HG02973 (cell line): Measurements from ENCODE around the gene BCDIN3D.

Experiments
- ATAC-seq: cut with Tn5 transposase; IDR thresholded peaks from one replicate; pipeline ENCODE4 v1.9.1; 2021; ENCODE audit warnings: moderate library complexity; ENCODE audit not compliant: unreplicated experiment

BCDIN3D gene

GRCh38 chr12:49823951-49824350 lies 19.0 kb downstream of the BCDIN3D start:
- no peak for ATAC-seq

DNA sequence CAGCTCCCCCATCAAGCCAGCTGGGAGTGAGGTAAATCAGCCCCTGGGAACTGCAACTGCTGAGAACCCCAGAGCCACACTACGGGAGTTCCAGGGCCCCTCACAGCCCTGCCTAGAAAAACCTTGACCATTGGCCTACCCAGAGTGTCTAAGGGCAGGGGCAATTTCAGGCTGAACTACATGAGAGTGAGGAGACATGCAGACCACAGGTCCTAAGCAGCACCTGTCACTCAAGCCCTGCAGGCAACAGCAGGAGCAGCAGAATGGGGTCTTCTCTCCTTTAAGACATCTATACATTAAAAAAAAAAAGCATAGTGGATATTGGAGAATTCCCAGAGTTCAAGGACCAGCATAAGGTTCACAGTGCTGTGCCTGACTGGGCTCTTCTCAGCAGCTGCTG lies 19.6 kb downstream of the BCDIN3D start:
- ATAC-seq, result no peak

DNA sequence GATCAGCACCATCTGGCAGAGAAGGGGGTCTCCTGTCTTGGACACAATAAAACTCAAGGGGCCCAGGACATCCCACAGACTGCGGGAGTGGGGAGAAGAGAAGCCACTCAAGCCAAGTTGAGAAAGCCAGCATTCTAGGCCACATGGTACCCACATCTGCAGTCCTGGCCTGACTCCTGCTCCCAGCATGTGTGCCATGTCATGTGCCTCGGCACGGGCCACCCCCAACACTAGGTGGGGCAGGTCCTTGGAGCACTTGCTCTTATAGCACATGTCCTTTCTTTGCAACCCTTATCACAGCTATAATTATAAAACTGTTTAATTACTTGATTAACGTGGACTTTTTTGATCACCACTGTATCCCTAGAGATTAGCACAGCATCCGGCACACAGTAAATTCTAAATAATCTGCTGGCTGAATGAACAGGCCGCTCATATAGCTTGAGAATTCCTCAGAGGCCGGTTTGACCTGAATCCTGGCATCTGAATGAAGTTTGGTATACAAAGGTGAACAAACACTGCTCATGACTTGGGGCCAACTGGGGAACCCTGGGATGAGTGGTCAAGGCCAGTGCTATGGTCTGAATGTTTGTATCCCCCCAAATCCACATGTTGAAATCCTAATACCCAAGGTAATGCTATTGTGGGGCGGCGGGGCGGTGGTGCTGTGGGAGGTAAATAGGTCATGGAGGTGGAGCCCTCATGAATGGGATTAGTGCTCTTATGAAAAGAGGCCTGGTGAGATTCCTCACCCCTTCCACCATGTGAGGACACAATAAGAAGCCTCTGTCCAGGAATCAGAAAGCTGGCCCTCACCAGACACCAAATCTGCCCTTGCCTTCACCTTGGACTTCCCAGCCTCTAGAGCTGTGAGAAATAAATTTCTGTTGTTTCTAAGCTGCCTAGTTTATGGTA lies 21.3 kb downstream of the BCDIN3D start:
- ATAC-seq, result no peak

DNA sequence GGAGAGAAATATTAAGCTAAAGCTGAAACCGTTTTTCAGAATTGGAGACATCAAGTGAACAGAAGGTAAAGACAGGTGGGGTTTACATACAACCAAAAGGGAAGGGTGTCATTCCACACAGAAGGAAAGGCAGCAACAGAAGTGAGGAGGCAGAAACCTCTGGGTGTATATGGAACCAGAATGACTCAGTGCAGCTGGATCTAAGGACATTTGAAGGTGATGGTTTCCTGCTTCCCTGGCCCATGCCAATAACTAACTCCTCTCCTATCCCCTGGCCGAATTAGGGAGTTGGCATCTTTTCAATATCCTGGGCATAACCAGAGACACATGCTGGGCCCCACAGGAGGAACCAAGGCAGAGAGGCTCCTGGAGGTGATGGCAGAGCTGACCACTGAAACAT lies 23.1 kb downstream of the BCDIN3D start:
- no peak for ATAC-seq

- no peak for ATAC-seq
These were observed 24.5 kb downstream of the BCDIN3D start for GRCh38 chr12:49818241-49818895.

DNA sequence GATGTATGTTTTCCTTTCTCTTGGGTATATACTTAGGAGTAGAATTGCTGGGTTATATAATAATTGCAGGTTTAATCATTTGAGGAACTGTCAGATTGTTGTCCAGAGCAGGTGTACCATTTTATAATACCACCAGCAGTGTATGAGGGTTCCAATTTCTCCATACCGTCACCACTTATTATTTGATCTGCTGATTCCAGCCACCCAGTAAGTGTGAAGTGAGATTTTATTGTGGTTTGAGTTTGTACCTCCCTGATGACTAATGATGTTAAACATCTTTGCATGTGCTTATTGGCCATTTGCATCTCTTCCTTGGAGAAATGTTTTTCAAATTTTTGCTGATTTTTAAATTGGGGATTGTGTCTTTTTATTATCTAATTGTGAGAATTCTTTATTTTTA lies 29.8 kb downstream of the BCDIN3D start:
- no peak for ATAC-seq

GRCh38 chr12:49811961-49812401 lies 30.9 kb downstream of the BCDIN3D start:
- ATAC-seq, result no peak

- ATAC-seq, result no peak
These were observed 31.8 kb downstream of the BCDIN3D start for GRCh38 chr12:49811136-49811535.

DNA sequence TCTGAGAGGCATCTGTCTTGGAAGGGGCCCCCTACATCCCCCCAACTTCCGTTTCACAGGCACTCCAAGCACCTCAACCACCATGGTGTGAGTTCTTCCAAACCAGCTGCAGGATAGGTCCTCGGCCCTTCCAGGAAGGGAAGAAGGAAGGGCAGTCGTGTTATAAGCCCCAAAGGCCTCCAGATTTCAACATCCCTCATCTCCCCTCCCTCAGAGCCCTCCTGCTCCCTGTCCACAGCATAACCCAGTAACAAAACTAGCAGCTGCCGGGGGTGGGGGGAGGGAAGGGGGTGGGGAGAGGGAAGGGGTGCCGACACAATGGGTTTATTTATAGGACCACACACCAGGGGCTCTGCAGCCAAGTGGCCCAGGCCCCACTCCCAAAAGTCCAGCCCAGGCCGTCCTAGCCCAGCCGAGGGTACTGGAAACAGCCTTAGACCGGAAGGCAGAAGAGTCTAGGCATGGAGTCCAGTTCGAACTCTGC lies 33.0 kb downstream of the BCDIN3D start:
- no peak for ATAC-seq

DNA sequence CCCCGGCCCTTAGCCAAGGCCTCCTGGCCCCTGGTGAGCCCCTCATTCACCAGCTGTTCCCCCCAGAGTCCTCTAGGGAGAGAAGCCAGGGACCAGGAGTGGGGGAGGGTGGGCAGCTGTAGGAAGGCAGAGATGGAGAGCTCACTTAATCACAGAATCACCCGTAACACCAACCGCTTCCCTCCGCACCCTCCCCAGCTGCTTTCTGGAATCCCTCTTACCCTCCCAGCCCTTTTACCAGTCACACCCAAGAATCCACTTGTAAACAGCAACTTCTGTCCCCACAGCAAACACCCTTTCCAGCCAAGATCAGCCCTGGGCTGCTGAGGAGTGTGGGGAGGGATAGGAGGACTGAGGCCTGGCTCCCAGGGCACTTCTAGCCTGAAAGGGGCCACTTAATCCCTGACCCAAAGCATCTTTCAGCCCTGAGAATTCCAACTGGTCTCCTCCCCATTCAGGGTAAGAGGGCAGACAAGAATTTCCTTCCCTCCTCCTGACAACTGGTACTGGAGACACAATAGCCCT lies 33.5 kb downstream of the BCDIN3D start:
- no peak for ATAC-seq

- ATAC-seq, result no peak
These were observed 34.1 kb downstream of the BCDIN3D start for GRCh38 chr12:49808686-49809380.

GRCh38 chr12:49807991-49808580 lies 34.8 kb downstream of the BCDIN3D start:
- ATAC-seq, result no peak

GRCh38 chr12:49806877-49807276 lies 36.0 kb downstream of the BCDIN3D start:
- ATAC-seq, result no peak

DNA sequence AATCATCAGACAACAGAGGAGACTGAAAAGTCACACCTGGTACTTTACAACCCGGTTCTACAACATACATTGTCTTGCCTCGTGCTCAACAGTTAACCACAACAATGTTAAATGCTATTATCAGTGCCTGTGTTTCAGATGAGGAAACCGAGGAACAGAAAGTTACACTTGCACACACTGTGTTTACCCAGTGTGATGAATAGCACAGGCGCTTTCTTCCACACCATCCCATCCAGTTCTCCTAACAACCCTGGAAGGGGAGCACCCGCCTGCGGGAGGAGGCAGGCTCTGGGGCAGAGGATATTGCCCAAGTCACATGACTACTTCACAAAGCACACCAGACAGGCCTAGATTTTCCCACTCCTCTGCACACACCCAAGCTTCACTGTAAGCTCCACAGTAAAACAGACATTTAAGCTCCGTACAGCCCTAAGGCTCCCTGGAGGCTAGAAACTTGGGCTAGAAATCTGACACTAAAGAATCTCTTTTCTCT lies 36.5 kb downstream of the BCDIN3D start:
- ATAC-seq, result no peak

GRCh38 chr12:49805409-49805808 lies 37.5 kb downstream of the BCDIN3D start:
- ATAC-seq, result no peak

DNA sequence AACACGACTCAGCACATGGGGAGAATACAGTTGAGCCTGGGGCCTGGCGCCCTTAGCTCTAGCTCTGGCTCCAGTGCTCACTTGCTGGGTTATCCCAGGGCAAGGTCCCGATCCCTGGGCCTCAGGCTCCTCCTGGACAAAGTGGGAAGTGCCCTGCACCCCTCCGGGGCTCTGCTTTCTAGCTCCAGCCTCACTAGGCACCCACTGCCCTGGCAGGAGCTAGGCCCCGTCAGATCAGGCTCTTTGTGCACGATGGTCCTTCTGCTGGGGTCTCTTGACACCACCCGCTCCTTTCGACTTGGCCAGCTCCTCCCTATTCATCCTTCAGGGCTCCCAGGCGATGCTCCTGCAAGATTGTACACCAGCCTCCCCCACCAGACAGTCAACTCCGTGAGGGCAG lies 38.1 kb downstream of the BCDIN3D start:
- ATAC-seq, result no peak

GRCh38 chr12:49803693-49804450 lies 39.0 kb downstream of the BCDIN3D start:
- ATAC-seq, result no peak

- ATAC-seq, result no peak
These were observed 41.5 kb downstream of the BCDIN3D start for GRCh38 chr12:49801141-49802063.
